GM12801 (cell line): ENCODE data around the gene HSPH1.

Source experiments
- TF ChIP-seq, protein P1 (sequence below): IDR thresholded peaks from one replicate; pipeline ENCODE4 v1.5.1; 2011; ENCODE audit warnings: control low read depth; ENCODE audit not compliant: insufficient read length; ENCODE audit errors: extremely low read depth

HSPH1 gene

DNA sequence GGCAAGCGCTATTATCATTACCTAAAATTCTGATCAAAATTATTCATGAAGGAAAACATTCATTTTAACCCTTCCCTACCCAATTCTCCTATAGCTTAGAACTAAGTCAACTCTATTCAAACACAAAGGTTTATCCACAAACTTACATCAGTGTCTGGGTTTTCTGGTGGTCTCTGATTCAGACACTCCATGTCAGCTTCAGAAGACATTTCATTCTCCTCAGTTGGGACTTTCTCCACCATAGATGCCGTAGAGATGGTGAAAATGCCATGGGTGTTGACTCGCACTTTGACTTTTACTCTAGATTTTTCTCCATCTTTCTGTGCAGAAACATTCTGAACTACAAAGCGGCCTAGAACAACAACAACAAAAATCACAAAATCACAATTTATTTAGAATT, 16.3 kb downstream of the HSPH1 start:
- TF ChIP-seq, protein P1, sequence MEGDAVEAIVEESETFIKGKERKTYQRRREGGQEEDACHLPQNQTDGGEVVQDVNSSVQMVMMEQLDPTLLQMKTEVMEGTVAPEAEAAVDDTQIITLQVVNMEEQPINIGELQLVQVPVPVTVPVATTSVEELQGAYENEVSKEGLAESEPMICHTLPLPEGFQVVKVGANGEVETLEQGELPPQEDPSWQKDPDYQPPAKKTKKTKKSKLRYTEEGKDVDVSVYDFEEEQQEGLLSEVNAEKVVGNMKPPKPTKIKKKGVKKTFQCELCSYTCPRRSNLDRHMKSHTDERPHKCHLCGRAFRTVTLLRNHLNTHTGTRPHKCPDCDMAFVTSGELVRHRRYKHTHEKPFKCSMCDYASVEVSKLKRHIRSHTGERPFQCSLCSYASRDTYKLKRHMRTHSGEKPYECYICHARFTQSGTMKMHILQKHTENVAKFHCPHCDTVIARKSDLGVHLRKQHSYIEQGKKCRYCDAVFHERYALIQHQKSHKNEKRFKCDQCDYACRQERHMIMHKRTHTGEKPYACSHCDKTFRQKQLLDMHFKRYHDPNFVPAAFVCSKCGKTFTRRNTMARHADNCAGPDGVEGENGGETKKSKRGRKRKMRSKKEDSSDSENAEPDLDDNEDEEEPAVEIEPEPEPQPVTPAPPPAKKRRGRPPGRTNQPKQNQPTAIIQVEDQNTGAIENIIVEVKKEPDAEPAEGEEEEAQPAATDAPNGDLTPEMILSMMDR, result no peak

DNA sequence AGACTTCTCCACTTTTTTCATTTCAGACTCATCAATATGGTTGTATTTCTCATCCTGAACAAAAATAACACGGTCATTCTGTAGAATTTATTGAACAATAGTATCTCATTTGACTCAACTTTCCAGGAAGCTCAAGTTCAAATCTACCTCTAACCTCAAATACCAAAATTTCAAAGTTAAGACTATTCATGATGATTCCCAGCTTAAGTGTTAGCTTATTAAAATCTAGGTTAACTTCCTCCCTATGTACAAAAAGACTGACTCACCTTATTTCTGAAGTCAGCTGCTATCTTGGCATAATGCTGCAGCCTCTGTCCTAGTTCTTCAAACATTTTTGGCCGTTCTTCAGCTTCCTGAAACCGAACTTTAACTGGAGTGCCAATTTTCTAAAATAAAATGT, 23.2 kb downstream of the HSPH1 start:
- TF ChIP-seq, protein P1, result no peak

DNA sequence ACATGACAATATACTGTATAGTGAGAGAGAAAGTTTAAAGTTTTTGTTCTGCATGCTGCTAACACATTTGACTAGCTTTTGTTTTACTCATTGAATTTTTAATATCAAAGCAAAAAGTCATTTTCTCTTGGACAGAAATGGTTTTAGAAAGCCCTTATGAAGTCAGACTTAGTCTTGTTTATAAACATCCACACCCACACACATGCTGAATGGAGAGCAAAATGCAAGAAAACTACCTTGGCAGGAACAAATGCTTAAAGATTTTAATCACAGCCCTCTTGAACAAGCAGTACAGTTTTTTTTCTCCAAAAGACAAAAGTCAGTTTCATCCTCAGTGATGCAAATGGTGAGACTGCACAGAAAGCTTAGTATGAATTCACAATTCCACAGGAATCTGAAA, 25.0 kb downstream of the HSPH1 start:
- TF ChIP-seq, protein P1, result no peak

DNA sequence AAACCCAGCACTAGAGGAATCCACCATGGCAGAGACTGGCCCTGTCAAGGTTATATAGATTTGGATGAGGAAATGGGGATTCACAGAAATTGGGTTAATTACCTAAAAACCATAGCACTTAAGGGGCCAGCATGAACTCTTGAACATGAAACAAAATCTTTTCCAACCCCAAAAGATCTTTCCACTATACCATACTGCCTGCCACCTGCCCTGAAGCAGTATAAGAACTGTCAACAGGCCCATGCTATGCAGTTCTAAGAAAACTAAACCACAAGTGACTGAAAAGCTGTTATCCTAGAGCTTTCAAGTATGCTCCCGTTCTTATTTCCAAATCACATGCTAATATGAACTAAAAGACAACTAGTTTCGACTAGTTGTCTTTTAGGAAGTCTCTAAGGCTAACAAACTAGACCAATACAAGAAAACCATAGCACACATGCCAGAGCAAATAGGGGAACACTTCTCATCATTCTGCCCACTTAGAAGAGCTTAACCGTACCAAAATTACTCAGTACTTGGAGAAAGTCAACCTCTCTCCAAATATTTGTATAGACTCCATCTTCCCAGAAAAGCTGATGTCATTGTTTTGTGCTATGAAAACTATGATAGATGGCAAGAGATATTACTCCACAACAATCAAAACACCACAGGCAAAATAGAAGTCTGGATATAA, 27.5 kb downstream of the HSPH1 start:
- TF ChIP-seq, protein P1, result no peak

DNA sequence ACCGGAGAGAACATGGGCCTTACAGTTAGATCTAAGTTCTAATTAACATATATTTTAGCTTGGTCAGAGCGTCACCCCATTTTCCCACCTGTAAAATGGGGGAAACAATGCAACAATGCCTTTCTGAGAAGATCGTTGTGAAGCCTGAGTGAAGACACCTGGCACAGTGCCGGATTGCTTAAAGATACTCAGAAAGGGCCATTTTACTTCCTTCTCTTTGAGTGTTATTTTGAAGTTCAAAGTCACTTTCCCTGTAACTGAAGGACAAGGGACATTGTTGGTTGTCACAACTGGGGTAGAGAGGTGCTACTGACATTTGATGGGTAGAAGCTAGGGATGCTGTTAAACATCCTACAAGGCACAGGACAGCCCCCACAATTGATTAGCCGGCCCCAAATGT, 28.1 kb downstream of the HSPH1 start:
- TF ChIP-seq, protein P1, result no peak

DNA sequence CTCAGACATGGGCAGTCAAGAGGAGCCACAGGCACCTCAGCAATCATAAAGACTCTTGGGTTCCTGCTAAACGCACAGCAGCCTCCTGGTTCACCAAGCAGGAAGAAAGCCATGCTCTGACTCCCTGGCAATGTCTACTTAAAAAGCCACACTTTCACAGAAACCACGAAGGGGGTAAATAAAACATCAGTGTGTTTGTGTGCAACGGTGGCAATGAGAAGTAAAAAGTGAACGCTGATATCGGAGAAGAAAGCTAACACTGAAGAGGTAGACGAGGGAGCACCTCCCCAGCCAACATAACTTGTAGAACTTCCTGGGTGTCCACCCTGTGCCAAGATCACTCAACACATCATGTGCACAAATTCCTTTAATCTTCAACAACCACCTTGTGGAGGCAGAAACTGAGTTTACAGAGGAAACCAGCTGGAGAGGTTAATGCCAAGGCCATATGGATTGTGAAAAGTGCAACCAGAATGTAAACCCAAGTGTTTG, 30.2 kb downstream of the HSPH1 start:
- TF ChIP-seq, protein P1, result no peak

DNA sequence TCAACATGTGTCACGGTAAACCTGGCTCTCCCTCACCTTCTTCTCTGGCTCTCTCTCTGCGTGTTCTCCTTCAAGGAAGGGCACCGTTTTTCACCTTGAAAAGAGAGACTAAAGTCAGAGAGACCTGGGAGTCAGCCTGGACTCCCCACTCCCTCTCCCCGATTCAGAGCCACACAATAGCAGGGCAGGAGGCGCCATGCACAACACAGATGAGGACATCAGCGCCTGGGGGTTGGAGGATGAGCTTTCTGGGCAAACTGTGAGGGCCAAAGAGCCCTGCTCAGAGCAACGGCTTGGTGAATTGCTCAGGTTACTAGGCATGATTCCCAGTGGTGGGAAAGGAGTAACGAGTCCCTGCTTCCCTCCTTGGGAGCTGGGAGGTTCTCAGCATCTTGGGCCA, 32.3 kb downstream of the HSPH1 start:
- TF ChIP-seq, protein P1, result no peak
